ENCODE results near the gene ZBTB12. TPM values are rescaled to one million over a fixed set of nuclear protein-coding genes. Genes with fewer than 3 reads are reported as not detected.
"Not testable (repeated sequence)": the region's sequence is repeated elsewhere in the genome, so short reads cannot be mapped to it uniquely, and the experiment has no call there.

ZBTB12 gene
- total and polyA plus RNA-seq, 2 donors from 2014 or later = 2.5 to 3.4 TPM

DNA sequence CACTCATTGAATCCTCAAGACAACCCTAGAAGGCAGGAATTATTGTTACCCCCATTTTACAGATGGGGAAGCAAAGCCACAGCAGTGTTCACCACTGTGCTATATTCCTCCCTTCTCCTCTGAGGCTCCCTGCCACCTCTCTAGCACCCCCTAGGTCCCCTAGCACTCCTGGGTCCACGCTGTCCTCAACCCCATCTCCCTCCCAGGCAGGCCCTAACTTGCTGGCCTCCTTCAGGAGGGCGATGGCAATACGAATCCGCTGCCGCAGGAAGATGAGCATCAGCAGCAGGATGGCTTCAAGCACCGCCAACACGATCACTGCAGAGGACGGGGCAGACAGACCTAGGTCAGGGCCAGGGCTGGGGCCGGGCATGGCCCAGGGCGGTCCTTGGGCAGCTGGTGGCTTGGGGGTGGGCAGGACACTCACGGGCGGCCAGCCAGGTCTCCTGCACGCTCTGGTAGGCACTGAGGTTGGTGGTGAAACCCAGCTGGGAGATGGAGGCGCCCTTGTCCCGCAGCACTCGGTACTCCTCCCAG lies 31.4 kb downstream of the ZBTB12 start:
- H3K9ac ChIP-seq (ENCODE audit: low read length in 3 of 3) = no peak overlapping the region
- H3K4me1 ChIP-seq (ENCODE audit: control insufficient read depth in 2 of 3, insufficient read depth in 2 of 3, low read depth in 1 of 3, low read length in 3 of 3) = peaks cover 0 to 12% (median 3%) of the 10 kb centered on the region in 3 donors
- FAIRE-seq (no peak), DNase-seq (no peak)
- intact Hi-C loops (cut with DNase I) = no loop called here
- TF ChIP-seq CTCF (IDR thresholded peaks at IDR 0.05; ENCODE audit: borderline replicate concordance, extremely low read depth, insufficient read depth) = no peak
- no peak overlapping the region for H3K27ac ChIP-seq (ENCODE audit: low read depth in 2 of 2, low read length in 2 of 2)
- no peaks in the 10 kb centered on the region for H3K27me3 ChIP-seq (ENCODE audit: control insufficient read depth, insufficient read depth, low read length)
- H3K9me3 ChIP-seq (ENCODE audit: control insufficient read depth in 2 of 3, insufficient read depth in 1 of 3, low read length in 3 of 3) = no peaks in the 10 kb centered on the region
- no peak overlapping the region for H3K4me3 ChIP-seq (ENCODE audit: low read length in 3 of 3)
- peaks cover 0 to 3% (median 0%) of the 10 kb centered on the region in 3 donors for H3K36me3 ChIP-seq (ENCODE audit: control insufficient read depth in 2 of 3, insufficient read depth in 3 of 3, low read length in 3 of 3)

DNA sequence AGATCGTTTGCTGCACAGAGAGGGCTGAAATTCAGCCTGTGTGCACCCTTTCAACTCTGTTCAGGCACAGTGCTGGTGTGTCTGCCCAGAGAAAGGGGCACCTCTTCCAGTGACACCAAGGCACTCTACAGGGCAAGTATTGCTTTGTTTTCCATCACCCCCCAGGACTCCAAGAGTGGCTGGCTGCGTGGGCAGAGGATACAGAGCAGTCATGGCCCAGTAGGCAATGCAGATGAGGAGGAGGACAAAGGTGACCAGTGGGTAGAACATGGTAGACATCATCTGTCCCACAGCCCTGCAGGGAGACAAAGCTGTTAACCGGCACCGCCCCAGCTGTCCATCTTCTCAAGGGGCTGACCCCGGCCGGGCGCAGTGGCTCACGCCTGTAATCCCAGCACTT lies 32.5 kb downstream of the ZBTB12 start:
- FAIRE-seq = no peak
- H3K4me3 ChIP-seq (ENCODE audit: low read length in 3 of 3) = no peak overlapping the region
- H3K27me3 ChIP-seq (ENCODE audit: control insufficient read depth, insufficient read depth, low read length) = no peaks in the 10 kb centered on the region
- no peak overlapping the region for H3K27ac ChIP-seq (ENCODE audit: low read depth in 2 of 2, low read length in 2 of 2)
- no peaks in the 10 kb centered on the region for H3K9me3 ChIP-seq (ENCODE audit: control insufficient read depth in 2 of 3, insufficient read depth in 1 of 3, low read length in 3 of 3)
- no peak for TF ChIP-seq CTCF (IDR thresholded peaks at IDR 0.05; ENCODE audit: borderline replicate concordance, extremely low read depth, insufficient read depth)
- intact Hi-C loops (cut with DNase I) = no loop called here
- peak in 2 of 5 donors; percentile 38 to 52 for DNase-seq
- H3K4me1 ChIP-seq (ENCODE audit: control insufficient read depth in 2 of 3, insufficient read depth in 2 of 3, low read depth in 1 of 3, low read length in 3 of 3) = peaks cover 0 to 18% (median 7%) of the 10 kb centered on the region in 3 donors
- H3K36me3 ChIP-seq (ENCODE audit: control insufficient read depth in 2 of 3, insufficient read depth in 3 of 3, low read length in 3 of 3) = peaks cover 0 to 3% (median 0%) of the 10 kb centered on the region in 3 donors
- H3K9ac ChIP-seq (ENCODE audit: low read length in 3 of 3) = no peak overlapping the region

GRCh38 chr6:31868658-31868971 lies 33.3 kb downstream of the ZBTB12 start:
- H3K27me3 ChIP-seq (ENCODE audit: control insufficient read depth, insufficient read depth, low read length); H3K9ac ChIP-seq (ENCODE audit: low read length in 3 of 3); H3K9me3 ChIP-seq (ENCODE audit: control insufficient read depth in 2 of 3, insufficient read depth in 1 of 3, low read length in 3 of 3); intact Hi-C loops (cut with DNase I); H3K27ac ChIP-seq (ENCODE audit: low read depth in 2 of 2, low read length in 2 of 2); FAIRE-seq; H3K36me3 ChIP-seq (ENCODE audit: control insufficient read depth in 2 of 3, insufficient read depth in 3 of 3, low read length in 3 of 3); H3K4me3 ChIP-seq (ENCODE audit: low read length in 3 of 3); DNase-seq: not testable (repeated sequence)
- peaks cover 0 to 18% (median 10%) of the 10 kb centered on the region in 3 donors for H3K4me1 ChIP-seq (ENCODE audit: control insufficient read depth in 2 of 3, insufficient read depth in 2 of 3, low read depth in 1 of 3, low read length in 3 of 3)

DNA sequence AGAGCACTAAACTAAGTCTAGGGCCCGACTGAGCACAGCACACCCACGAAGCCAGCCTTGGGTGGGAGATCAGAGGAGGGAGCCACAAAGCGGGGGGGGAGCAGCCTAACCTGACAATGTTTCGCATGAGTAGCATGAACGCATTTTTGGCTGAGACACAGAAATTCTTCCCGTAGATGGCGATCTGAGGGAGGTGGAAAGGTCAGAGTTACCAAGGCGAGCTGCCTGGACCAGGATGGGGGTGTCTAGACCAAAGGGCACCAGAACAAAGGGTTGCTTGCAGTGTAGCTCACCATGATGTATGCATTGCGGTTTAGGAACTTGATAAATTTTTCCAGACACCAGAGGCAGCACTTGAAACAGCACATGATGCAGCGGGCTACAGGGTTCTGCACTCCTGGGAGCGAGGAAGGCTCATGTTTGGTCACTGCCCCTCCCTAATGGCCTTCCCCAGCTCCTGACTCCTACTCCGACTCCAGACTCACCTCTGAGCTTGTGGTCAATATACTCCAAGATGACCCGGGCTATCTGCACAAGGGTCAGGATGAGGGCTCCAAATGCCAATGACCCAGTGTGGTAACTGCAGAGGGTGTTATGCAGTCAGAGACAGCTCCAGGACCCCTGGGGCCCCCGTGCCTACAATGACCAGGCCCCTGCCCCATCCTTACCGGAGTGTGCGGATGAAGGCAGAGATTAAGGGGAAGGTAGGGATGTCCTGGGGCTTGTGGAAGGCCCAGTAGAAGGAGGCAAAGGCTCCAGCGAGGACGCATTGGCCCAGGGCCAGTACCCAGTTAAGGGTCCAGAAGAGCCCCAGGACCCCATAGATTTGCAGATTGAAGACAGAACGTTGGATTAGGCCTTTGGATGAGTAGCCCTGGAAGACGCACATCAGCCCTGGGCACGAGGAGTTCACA lies 36.4 kb downstream of the ZBTB12 start:
- peak in 3 of 5 donors; percentile 36 to 65 (median 46) for DNase-seq
- TF ChIP-seq CTCF (IDR thresholded peaks at IDR 0.05; ENCODE audit: borderline replicate concordance, extremely low read depth, insufficient read depth) = no peak
- no peaks in the 10 kb centered on the region for H3K9me3 ChIP-seq (ENCODE audit: control insufficient read depth in 2 of 3, insufficient read depth in 1 of 3, low read length in 3 of 3)
- peaks cover 0 to 20% (median 10%) of the 10 kb centered on the region in 3 donors for H3K4me1 ChIP-seq (ENCODE audit: control insufficient read depth in 2 of 3, insufficient read depth in 2 of 3, low read depth in 1 of 3, low read length in 3 of 3)
- H3K27me3 ChIP-seq (ENCODE audit: control insufficient read depth, insufficient read depth, low read length) = no peaks in the 10 kb centered on the region
- H3K4me3 ChIP-seq (ENCODE audit: low read length in 3 of 3) = no peak overlapping the region
- H3K36me3 ChIP-seq (ENCODE audit: control insufficient read depth in 2 of 3, insufficient read depth in 3 of 3, low read length in 3 of 3) = peaks cover 0 to 7% (median 0%) of the 10 kb centered on the region in 3 donors
- FAIRE-seq = no peak
- H3K27ac ChIP-seq (ENCODE audit: low read depth in 2 of 2, low read length in 2 of 2) = peak overlapping the region; percentile 43 to 48
- H3K9ac ChIP-seq (ENCODE audit: low read length in 3 of 3) = no peak overlapping the region
- intact Hi-C loops (cut with DNase I) = no loop called here
